GM23338 (cell line): ENCODE results near the gene CHMP6. TPM values are rescaled to one million over a fixed set of nuclear protein-coding genes. Genes with fewer than 3 reads are reported as not detected.

ENCODE experiments used
- ATAC-seq: fragments of 200-7000 bp; cut with Tn5 transposase; 3 replicates; pipeline ENCODE4 v1.9.1; 2020
- DNase-seq: peaks from one replicate; pipeline ENCODE4 v3.0.0-alpha.2; 2015; ENCODE audit warnings: low spot score
- H2AFZ ChIP-seq: fragments of 200-600 bp; sonication (generic); 2 replicates; pipeline ENCODE4 v1.8.0; 2016; ENCODE audit warnings: antibody characterized with exemption, mild to moderate bottlenecking, moderate library complexity
- H3F3A ChIP-seq: fragments of 200-600 bp; sonication (generic); replicated peaks from 2 replicates; pipeline ENCODE4 v1.8.0; 2017; ENCODE audit warnings: antibody characterized with exemption, mixed run types, low read depth
- H3K27ac ChIP-seq: fragments of 200-600 bp; sonication (generic); 2 replicates; pipeline ENCODE4 v1.6.1; 2016; ENCODE audit warnings: low read depth
- H3K27me3 ChIP-seq: fragments of 200-600 bp; sonication (generic); 2 replicates; pipeline ENCODE4 v1.8.0; 2016; ENCODE audit warnings: mild to moderate bottlenecking, mixed run types, moderate library complexity; ENCODE audit not compliant: insufficient read depth
- H3K36me3 ChIP-seq: fragments of 200-600 bp; sonication (generic); 2 replicates; pipeline ENCODE4 v1.8.0; 2016; ENCODE audit warnings: mild to moderate bottlenecking; ENCODE audit not compliant: insufficient read depth
- H3K4me1 ChIP-seq: fragments of 200-600 bp; sonication (generic); 2 replicates; pipeline ENCODE4 v1.8.0; 2016; ENCODE audit warnings: mild to moderate bottlenecking, moderate library complexity; ENCODE audit not compliant: insufficient read depth
- H3K4me2 ChIP-seq: fragments of 200-600 bp; sonication (generic); 2 replicates; pipeline ENCODE4 v1.7.1; 2017; ENCODE audit warnings: mixed run types
- H3K4me3 ChIP-seq: fragments of 200-600 bp; sonication (generic); 2 replicates; pipeline ENCODE4 v1.6.1; 2016; ENCODE audit warnings: mixed run types
- H3K79me2 ChIP-seq: fragments of 200-600 bp; sonication (generic); replicated peaks from 2 replicates; pipeline ENCODE4 v1.8.0; 2017; ENCODE audit warnings: mild to moderate bottlenecking; ENCODE audit not compliant: insufficient read depth
- H3K9me2 ChIP-seq: fragments of 200-600 bp; sonication (generic); 2 replicates; pipeline ENCODE4 v1.8.0; 2017; ENCODE audit not compliant: insufficient read depth
- H4K20me1 ChIP-seq: fragments of 200-600 bp; sonication (generic); replicated peaks from 2 replicates; pipeline ENCODE4 v1.8.0; 2017; ENCODE audit warnings: mild to moderate bottlenecking; ENCODE audit not compliant: insufficient read depth
- H3K27ac Mint-ChIP-seq: 2 replicates; pipeline ENCODE4 v1.8.0; 2020; ENCODE audit warnings: inconsistent platforms, mild to moderate bottlenecking, moderate library complexity, mixed read lengths
- H3K27me3 Mint-ChIP-seq: 3 replicates; pipeline ENCODE4 v1.8.0; 2022; ENCODE audit warnings: low read depth, mild to moderate bottlenecking, moderate library complexity, mixed read lengths, inconsistent platforms; ENCODE audit not compliant: insufficient read depth, poor library complexity
- H3K36me3 Mint-ChIP-seq: 3 replicates; pipeline ENCODE4 v1.8.0; 2021; ENCODE audit warnings: low read depth, mild to moderate bottlenecking, inconsistent platforms, moderate library complexity, mixed read lengths
- H3K4me1 Mint-ChIP-seq: 3 replicates; pipeline ENCODE4 v1.8.0; 2020; ENCODE audit warnings: mild to moderate bottlenecking, inconsistent platforms, mixed read lengths
- H3K4me3 Mint-ChIP-seq: 3 replicates; pipeline ENCODE4 v1.8.0; 2021; ENCODE audit warnings: moderate library complexity, mild to moderate bottlenecking, inconsistent platforms, mixed read lengths
- H3K9me3 Mint-ChIP-seq: 3 replicates; pipeline ENCODE4 v1.8.0; 2020; ENCODE audit warnings: moderate library complexity, mild to moderate bottlenecking, inconsistent platforms, mixed read lengths
- CREB1 ChIP-seq: fragments of 250-450 bp; sonication (Bioruptor Pico); IDR thresholded peaks from 2 replicates; pipeline ENCODE4 v1.5.0; 2020; ENCODE audit warnings: low read depth, mild to moderate bottlenecking, moderate library complexity
- EZH2 ChIP-seq: fragments of 200-600 bp; sonication (generic); IDR thresholded peaks from one replicate; pipeline ENCODE4 v1.8.0; 2017; ENCODE audit warnings: antibody characterized with exemption, mild to moderate bottlenecking, low read depth; ENCODE audit not compliant: unreplicated experiment
- JUNB ChIP-seq: IDR thresholded peaks from one replicate; pipeline ENCODE4 v1.6.1; 2016; ENCODE audit warnings: antibody characterized with exemption; ENCODE audit not compliant: unreplicated experiment
- NANOG ChIP-seq: IDR thresholded peaks from 2 replicates; pipeline ENCODE4 v1.6.1; 2016; ENCODE audit warnings: antibody characterized with exemption, borderline replicate concordance
- POLR2AphosphoS5 ChIP-seq: IDR thresholded peaks from 2 replicates; pipeline ENCODE4 v1.6.1; 2016; ENCODE audit warnings: antibody characterized with exemption, low read depth
- STAT1 ChIP-seq: IDR thresholded peaks from one replicate; pipeline ENCODE4 v1.6.1; 2016; ENCODE audit warnings: antibody characterized with exemption; ENCODE audit not compliant: unreplicated experiment
- polyA plus RNA-seq: library from polyadenylated mRNA; unstranded; fragments of >200 nt; fragmentation: Nextera tagmentation; extraction: Ambion mirVana; gene quantifications from 2 replicates; pipeline ENCODE4 v1.2.1, GENCODE V29; 2016
- total RNA-seq: library from RNA; depleted of rRNA; stranded (reverse); fragments of >200 nt; shearing (Covaris generic); gene quantifications from 2 replicates; pipeline ENCODE4 v1.2.3, GENCODE V29; 2014
- TF ChIP-seq, protein P1 (sequence below): IDR thresholded peaks from one replicate; pipeline ENCODE4 v1.6.1; 2018; ENCODE audit warnings: antibody characterized with exemption; ENCODE audit not compliant: unreplicated experiment
- TF ChIP-seq, protein P2 (sequence below): IDR thresholded peaks from 2 replicates; pipeline ENCODE4 v1.6.1; 2016; ENCODE audit warnings: antibody characterized with exemption
- TF ChIP-seq, protein P3 (sequence below), 2 experiments: fragments of 200-600 bp in 1 of 2; sonication (generic) in 1 of 2; conservative IDR thresholded peaks; 2 replicates each; pipeline versions ENCODE4 v1.5.1 to v1.6.1; 2016 to 2017; ENCODE audit warnings: antibody characterized with exemption in 2 of 2, low read depth in 2 of 2, mild to moderate bottlenecking in 2 of 2, moderate library complexity in 1 of 2
- TF ChIP-seq, protein P4 (sequence below): fragments of 250-450 bp; sonication (Bioruptor Pico); IDR thresholded peaks from 2 replicates; pipeline ENCODE4 v1.5.0; 2020; ENCODE audit warnings: mild to moderate bottlenecking, moderate library complexity

The CHMP6 gene
- total and polyA plus RNA-seq, 2 experiments from 2014 or later: 12.3 to 14.0 TPM

DNA sequence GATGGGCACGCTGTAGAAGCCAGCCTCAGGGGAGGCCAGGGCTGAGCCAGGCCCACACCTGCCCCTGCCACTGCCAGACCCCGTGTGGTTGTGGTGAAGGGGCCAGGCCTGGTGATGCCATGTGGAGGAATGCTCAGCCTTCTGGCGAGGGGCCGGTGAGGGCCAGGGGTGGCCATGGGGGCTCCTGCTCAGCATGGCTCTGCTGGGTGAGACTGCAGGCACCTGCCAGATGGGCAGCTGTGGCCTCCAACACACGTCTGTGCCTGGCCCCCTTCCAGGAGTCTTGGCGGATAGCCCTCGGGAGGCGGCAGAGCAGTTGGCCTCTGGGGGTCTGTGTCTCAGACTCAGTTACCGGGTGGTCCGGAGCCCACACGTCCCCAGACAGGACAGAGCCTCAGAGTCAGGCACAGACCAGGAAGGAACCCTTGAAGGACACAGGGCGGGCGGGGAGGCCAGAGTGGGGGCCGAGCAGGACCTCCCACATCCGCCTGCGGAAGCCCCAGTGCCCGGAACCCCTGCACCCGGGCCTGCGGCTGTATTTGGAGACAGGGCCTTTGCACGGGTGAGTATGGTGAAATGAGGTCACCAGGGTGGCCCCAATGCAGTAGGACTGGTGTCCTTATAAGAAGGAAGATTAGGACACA lies 22.5 kb upstream of the CHMP6 start:
- Mint-ChIP-seq H3K27ac (no peak overlapping the region), H3K36me3 (peaks cover 4% of the 10 kb centered on the region; the same call in 1 of the 3 replicates), H3K27me3 (peaks cover 9% of the 10 kb centered on the region), H3K4me3 (no peak overlapping the region), H3K9me3 (no peaks in the 10 kb centered on the region; the same call in 2 of the 3 replicates), H3K4me1 (peaks cover 9% of the 10 kb centered on the region; the same call in 2 of the 3 replicates)
- Histone ChIP-seq H3K4me1 (no peaks in the 10 kb centered on the region), H3K27ac (no peak overlapping the region), H4K20me1 (no peaks in the 10 kb centered on the region), H3K4me3 (no peak overlapping the region), H3K9me2 (no peaks in the 10 kb centered on the region), H3F3A (no peaks in the 10 kb centered on the region), H3K79me2 (no peaks in the 10 kb centered on the region), H3K27me3 (no peaks in the 10 kb centered on the region), H2AFZ (no peak overlapping the region), H3K36me3 (no peaks in the 10 kb centered on the region), H3K4me2 (no peak overlapping the region)
- no peak for DNase-seq
- TF ChIP-seq, protein P1, sequence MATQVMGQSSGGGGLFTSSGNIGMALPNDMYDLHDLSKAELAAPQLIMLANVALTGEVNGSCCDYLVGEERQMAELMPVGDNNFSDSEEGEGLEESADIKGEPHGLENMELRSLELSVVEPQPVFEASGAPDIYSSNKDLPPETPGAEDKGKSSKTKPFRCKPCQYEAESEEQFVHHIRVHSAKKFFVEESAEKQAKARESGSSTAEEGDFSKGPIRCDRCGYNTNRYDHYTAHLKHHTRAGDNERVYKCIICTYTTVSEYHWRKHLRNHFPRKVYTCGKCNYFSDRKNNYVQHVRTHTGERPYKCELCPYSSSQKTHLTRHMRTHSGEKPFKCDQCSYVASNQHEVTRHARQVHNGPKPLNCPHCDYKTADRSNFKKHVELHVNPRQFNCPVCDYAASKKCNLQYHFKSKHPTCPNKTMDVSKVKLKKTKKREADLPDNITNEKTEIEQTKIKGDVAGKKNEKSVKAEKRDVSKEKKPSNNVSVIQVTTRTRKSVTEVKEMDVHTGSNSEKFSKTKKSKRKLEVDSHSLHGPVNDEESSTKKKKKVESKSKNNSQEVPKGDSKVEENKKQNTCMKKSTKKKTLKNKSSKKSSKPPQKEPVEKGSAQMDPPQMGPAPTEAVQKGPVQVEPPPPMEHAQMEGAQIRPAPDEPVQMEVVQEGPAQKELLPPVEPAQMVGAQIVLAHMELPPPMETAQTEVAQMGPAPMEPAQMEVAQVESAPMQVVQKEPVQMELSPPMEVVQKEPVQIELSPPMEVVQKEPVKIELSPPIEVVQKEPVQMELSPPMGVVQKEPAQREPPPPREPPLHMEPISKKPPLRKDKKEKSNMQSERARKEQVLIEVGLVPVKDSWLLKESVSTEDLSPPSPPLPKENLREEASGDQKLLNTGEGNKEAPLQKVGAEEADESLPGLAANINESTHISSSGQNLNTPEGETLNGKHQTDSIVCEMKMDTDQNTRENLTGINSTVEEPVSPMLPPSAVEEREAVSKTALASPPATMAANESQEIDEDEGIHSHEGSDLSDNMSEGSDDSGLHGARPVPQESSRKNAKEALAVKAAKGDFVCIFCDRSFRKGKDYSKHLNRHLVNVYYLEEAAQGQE: no peak
- no peak for TF ChIP-seq STAT1
- TF ChIP-seq EZH2: no peak
- TF ChIP-seq NANOG: no peak
- TF ChIP-seq, protein P2, sequence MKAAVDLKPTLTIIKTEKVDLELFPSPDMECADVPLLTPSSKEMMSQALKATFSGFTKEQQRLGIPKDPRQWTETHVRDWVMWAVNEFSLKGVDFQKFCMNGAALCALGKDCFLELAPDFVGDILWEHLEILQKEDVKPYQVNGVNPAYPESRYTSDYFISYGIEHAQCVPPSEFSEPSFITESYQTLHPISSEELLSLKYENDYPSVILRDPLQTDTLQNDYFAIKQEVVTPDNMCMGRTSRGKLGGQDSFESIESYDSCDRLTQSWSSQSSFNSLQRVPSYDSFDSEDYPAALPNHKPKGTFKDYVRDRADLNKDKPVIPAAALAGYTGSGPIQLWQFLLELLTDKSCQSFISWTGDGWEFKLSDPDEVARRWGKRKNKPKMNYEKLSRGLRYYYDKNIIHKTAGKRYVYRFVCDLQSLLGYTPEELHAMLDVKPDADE: no peak
- no peak for TF ChIP-seq CREB1
- TF ChIP-seq, protein P3, sequence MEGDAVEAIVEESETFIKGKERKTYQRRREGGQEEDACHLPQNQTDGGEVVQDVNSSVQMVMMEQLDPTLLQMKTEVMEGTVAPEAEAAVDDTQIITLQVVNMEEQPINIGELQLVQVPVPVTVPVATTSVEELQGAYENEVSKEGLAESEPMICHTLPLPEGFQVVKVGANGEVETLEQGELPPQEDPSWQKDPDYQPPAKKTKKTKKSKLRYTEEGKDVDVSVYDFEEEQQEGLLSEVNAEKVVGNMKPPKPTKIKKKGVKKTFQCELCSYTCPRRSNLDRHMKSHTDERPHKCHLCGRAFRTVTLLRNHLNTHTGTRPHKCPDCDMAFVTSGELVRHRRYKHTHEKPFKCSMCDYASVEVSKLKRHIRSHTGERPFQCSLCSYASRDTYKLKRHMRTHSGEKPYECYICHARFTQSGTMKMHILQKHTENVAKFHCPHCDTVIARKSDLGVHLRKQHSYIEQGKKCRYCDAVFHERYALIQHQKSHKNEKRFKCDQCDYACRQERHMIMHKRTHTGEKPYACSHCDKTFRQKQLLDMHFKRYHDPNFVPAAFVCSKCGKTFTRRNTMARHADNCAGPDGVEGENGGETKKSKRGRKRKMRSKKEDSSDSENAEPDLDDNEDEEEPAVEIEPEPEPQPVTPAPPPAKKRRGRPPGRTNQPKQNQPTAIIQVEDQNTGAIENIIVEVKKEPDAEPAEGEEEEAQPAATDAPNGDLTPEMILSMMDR (conservative IDR thresholded peaks at IDR 0.05; ENCODE audit: low read depth in 2 of 2): no peak
- TF ChIP-seq, protein P4, sequence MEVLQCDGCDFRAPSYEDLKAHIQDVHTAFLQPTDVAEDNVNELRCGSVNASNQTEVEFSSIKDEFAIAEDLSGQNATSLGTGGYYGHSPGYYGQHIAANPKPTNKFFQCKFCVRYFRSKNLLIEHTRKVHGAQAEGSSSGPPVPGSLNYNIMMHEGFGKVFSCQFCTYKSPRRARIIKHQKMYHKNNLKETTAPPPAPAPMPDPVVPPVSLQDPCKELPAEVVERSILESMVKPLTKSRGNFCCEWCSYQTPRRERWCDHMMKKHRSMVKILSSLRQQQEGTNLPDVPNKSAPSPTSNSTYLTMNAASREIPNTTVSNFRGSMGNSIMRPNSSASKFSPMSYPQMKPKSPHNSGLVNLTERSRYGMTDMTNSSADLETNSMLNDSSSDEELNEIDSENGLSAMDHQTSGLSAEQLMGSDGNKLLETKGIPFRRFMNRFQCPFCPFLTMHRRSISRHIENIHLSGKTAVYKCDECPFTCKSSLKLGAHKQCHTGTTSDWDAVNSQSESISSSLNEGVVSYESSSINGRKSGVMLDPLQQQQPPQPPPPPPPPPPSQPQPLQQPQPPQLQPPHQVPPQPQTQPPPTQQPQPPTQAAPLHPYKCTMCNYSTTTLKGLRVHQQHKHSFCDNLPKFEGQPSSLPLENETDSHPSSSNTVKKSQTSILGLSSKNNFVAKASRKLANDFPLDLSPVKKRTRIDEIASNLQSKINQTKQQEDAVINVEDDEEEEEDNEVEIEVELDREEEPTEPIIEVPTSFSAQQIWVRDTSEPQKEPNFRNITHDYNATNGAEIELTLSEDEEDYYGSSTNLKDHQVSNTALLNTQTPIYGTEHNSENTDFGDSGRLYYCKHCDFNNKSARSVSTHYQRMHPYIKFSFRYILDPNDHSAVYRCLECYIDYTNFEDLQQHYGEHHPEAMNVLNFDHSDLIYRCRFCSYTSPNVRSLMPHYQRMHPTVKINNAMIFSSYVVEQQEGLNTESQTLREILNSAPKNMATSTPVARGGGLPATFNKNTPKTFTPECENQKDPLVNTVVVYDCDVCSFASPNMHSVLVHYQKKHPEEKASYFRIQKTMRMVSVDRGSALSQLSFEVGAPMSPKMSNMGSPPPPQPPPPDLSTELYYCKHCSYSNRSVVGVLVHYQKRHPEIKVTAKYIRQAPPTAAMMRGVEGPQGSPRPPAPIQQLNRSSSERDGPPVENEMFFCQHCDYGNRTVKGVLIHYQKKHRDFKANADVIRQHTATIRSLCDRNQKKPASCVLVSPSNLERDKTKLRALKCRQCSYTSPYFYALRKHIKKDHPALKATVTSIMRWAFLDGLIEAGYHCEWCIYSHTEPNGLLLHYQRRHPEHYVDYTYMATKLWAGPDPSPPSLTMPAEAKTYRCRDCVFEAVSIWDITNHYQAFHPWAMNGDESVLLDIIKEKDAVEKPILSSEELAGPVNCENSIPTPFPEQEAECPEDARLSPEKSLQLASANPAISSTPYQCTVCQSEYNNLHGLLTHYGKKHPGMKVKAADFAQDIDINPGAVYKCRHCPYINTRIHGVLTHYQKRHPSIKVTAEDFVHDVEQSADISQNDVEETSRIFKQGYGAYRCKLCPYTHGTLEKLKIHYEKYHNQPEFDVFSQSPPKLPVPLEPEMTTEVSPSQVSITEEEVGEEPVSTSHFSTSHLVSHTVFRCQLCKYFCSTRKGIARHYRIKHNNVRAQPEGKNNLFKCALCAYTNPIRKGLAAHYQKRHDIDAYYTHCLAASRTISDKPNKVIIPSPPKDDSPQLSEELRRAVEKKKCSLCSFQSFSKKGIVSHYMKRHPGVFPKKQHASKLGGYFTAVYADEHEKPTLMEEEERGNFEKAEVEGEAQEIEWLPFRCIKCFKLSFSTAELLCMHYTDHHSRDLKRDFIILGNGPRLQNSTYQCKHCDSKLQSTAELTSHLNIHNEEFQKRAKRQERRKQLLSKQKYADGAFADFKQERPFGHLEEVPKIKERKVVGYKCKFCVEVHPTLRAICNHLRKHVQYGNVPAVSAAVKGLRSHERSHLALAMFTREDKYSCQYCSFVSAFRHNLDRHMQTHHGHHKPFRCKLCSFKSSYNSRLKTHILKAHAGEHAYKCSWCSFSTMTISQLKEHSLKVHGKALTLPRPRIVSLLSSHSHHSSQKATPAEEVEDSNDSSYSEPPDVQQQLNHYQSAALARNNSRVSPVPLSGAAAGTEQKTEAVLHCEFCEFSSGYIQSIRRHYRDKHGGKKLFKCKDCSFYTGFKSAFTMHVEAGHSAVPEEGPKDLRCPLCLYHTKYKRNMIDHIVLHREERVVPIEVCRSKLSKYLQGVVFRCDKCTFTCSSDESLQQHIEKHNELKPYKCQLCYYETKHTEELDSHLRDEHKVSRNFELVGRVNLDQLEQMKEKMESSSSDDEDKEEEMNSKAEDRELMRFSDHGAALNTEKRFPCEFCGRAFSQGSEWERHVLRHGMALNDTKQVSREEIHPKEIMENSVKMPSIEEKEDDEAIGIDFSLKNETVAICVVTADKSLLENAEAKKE (CRISPR knock-in tag): no peak
- TF ChIP-seq JUNB: no peak
- no peak for TF ChIP-seq POLR2AphosphoS5
- ATAC-seq: no peak
